Putamen (tissue), 1 donor: Measurements from ENCODE around the gene KDM5A.
"Not testable (repeated sequence)": the region's sequence is repeated elsewhere in the genome, so short reads cannot be mapped to it uniquely, and the experiment has no call there.

Experiments
- DNase-seq: peaks from one replicate; pipeline ENCODE4 v3.0.0-alpha.2; 2016; ENCODE audit warnings: low spot score

Gene KDM5A

DNA sequence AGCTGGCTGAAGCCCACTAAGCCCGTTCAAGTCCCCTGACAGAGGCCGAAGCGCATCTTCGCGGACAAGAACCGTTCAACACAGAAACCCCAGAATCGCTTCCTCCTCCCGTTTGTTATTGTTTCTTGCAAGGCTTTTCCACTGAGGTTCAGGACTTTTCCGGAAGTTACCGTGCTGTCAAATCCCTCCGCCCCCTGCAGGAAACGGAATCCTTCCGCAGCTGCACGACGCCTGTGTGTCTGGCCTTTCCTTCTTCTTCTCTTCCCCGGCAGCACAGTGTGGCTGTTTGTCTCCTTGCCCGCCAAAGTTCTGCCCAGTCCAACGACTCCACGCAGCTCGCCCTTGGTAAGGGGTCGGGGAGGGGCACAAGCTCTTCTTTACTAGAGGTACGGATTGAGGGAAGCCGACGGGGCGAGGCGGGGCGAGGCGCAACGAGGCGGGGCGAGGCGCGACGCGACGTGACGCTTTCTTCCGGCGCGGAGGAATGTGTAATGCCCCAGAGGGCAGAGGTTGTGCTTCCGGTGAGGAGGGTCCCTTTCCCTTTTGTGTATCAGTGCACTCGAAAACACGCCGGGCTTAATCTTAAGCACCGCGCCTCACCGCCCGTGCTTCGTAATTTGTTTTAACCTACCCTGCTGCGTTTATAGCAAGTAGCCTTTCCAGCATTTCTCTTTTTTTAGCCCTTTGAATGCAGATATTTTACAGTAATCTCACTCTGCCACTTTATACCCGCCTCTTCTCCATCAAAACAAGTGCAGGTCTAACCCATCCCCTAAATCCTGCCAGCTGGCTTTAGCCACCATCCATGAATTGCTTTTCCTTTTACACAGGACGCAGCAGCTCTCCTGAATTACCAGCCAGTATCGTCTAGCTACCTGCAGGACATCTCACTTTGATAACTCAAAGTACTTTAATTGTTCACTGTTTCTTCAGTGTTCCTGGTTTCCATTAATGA lies at the start of gene KDM5A:
KDM5A (minus strand) TSS at position 179 of the 955 bp plus-strand sequence. CDS start 229 bp downstream, outside the sequence.
- DNase-seq, result peak; percentile 93

DNA sequence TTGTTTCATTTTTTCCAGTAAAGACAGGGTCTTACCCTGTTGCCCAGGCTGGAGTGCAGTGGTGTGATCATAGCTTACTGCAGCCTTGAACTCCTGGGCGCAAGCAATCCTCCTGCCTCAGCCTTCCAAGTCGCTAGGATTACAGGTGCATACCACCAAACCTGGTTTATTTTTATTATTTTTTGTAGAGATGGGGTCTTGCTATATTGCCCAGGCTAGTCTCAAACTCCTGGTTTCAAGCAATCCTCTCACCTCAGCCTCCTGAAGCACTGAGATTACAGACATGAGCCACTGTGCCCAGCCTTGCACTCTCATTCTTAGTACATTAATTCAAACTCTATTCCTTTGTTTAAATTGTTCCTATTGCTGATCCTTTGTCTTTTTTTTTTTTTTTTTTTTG lies 46.6 kb upstream of the KDM5A start:
- not testable (repeated sequence) for DNase-seq

DNA sequence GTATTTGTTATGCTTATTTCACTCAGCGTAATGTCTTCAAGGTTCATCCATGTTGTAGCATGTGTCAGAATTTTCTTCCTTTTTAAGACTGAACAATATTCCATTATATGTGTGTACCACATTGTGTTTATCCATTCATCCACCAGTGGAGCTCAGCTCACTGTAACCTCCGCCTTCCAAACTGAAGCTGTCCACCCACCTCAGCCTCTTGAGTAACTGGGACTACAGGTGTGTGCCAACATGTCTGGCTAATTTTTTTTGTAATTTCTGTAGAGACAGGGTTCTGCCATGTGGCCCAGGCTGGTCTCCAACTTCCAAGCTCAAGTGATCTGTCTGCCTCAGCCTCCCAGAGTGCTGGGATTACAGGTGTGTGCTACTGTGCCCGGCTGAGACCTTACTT lies 33.4 kb upstream of the KDM5A start:
- DNase-seq, result no peak

DNA sequence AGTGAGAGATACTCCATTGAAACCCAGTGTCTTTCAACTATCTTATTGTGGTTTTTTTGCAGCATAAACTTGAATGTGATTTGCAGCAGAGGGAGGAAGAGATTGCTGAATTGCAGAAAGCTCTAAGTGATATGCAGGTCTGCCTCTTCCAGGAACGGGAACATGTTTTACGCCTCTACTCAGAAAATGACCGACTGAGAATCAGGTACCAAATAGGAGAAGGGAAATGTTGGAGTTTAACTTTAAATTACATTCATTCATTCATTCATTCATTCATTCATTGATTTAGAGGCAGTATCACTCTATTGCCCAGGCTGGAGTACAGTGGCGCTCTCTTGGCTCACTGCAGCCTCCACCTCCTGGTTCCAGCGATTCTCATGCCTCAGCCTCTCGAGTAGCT lies 29.3 kb upstream of the KDM5A start:
- DNase-seq, result no peak

DNA sequence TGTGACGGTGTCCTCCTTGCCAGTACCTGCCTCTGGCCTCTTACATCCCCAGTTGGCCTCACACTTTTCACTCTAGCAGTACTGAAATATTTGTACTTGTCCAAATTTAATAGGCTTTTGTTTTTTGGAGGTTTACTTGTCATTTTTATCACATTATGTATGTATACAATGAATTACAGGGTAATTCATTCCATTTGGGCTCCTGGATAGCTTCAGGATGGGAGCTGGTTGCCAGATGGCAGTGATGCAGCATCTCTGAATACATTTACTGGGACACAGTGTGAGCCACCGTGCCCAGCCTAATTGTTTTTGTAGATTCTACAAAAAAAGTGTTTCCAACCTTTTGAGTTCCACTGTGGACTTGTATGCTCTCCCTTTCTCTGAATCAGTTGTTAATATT lies 25.7 kb upstream of the KDM5A start:
- DNase-seq, result no peak

DNA sequence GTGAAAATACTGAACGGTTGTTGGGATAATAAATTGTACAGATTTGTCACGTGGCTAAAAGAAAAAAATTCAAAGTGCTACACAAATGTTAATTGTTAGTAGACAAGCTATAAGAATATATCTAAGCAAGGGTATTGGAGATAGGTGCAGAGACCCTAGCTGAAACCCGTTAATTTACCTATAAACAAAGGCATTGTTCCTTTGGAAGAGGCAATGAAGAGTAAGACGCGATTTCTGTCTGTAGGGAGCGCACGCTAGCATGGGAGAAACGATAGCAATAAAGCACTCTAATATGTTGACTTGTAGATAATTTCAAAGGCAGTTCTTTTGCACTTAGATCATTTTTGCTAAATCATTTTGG lies 12.9 kb upstream of the KDM5A start:
- no peak for DNase-seq

DNA sequence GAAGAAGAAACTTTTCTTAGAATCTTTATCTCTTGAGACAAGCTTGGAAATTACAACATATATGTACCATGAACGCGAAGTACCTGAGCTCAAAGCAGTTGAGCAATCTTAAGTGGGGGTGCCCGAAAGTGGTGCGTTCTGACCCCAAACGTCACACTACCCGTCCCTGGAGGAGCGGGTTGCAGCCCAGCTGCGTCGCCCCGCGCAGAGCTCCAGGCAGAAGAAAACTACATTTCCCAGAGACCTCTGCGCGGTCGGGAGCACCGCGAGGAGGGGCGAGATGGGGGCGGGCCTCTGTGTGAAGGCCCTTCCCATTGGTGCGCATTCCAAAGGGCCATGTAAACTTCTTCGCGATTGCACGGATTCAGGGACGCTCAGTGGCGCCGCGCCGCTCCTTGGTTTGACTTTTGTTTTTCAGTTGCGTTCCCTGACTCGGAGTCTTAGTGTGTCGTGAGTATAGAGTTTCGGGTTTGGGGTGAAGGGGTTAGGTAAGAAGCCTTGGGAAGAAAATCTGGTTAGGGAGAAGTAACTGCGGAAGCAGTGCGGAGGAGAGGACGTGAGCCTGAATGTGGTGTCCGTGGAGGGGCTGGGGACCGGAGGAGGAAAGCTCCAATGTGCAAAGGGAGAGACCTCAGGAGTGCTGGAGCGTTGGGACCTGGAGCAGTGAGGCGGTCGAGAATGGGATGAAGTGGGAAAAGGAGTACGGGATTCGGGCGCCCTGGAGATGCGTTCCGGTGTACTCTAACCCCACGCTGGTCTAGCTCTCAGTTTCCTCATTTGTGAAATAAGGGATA lies 12.3 kb upstream of the KDM5A start, which contains the start of gene CCDC77:
CCDC77 (plus strand) TSS at position 410 of the 794 bp plus-strand sequence. CDS start 7,740 bp downstream, outside the sequence.
- peak; percentile 96 for DNase-seq

DNA sequence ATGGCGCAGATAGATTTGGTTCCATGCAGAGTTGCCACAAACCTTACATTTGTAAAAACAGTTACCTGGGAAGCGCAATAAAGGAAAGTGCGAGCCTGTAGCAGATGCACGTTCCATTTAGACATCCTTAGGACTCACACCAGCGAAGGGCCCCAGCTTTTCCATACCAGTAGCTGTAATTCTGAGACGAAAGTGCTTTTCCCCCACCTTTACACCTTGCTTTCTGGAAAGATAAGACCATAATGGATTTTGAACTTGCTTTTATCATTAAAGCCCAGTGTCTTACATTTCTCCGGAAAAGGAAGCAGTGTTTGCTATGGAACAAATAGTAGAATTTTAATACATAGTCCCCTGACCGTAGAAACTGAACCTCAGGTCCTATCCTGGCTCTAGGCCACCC lies 11.7 kb upstream of the KDM5A start:
- DNase-seq, result no peak

DNA sequence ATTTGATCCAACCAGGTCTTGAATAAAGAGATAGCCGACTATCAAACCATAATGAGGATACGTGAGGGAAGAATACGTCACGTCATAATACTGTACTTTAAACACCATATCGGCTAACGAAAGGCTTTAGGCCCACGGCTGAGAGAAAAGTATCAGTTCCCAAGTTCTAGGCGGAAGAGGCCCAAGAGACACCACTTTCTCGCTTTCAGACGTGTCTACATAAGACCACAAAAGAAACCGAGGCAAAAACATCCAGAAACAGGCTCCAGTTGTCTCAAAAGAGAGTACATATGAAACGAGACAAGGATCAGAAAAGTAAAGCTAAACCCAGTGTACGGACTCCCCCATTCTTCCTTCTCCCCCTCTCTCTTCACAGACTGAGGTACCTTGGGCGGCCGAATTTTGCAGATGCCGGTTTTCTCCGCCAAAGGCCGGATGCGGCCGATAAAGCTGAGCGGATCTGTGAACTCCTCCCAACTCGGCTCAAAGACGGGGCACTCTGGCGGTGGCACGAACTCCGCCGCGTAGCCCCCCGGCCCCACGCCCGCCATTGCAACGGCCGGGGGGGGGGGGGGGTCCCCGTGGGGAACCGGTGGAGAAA lies 479 bp downstream of the KDM5A start:
- DNase-seq, result peak; percentile 32

DNA sequence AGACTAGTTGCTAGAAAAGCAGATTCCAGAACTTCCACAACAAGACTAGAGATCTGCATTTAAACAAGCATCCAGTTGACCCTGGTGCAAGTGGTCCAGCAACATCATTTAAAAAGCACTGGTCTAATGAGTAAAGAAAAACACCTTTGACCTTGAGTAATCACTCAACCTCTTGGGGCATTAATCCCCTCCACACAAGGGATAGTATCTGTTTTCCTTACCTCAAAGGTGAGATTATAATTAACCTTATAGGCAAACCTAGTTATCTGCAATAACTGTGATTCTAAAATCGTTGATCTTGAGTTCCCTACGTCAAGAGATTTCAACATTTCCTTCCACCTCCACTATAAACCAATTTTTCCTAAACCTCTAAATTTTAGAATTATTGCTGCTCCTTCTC lies 1.1 kb downstream of the KDM5A start:
- no peak for DNase-seq

DNA sequence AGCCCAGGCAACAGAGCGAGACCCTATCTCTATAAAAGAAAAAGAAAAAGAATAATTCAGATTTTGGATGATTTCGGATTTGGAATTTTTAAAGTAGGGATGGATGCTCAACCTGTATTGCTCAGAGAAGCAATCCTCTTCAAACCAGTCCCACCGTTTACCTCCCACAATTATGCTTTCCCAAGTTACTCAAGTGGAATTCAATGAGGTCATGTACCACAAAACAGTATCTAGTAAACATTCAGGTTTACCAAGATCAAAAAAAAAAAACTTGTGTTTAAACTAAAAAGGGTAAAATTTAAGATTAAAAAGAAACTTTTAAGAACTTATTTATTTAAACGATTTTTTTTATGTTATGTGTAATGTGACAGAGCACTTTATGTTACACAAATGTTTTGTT lies 2.5 kb downstream of the KDM5A start:
- DNase-seq, result no peak

DNA sequence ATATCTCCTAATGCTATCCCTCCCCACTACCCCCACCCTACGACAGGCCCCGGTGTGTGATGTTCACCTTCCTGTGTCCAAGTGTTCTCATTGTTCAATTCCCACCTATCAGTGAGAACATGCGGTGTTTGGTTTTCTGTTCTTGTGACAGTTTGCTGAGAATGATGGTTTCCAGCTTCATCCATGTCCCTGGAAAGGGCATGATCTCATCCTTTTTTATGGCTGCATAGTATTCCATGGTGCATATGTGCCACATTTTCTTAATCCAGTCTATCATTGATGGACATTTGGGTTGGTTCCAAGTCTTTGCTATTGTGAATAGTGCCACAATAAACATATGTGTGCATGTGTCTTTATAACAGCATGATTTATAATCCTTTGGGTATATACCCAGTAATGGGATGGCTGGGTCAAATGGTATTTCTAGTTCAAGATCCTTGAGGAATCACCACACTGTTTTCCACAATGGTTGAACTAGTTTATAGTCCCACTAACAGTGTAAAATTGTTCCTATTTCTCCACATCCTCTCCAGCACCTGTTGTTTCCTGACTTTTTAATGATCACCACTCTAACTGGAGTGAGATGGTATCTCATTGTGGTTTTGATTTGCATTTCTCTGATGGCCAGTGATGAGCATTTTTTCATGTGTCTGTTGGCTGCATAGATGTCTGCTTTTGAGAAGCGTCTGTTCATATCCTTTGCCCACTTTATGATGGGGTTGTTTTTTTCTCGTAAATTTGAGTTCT lies 18.2 kb downstream of the KDM5A start:
- DNase-seq, result not testable (repeated sequence)

DNA sequence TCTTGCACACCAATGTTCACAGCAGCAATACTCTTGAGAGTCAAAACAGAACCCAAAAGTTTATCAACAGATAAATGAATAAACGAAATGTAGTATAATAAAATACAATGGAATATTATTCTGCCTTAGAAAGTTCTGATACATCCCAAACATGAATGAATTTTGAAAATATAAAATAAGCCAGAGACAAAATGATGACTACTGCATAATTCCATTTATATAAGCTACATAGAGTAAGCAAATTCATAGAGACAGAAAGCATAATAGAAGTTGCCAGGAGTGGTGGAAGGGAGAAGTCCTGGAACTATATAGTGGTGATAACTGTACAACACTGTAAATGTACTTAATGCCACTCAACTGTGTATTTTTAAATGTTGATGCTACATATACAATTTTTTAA lies 21.1 kb downstream of the KDM5A start:
- DNase-seq, result no peak

DNA sequence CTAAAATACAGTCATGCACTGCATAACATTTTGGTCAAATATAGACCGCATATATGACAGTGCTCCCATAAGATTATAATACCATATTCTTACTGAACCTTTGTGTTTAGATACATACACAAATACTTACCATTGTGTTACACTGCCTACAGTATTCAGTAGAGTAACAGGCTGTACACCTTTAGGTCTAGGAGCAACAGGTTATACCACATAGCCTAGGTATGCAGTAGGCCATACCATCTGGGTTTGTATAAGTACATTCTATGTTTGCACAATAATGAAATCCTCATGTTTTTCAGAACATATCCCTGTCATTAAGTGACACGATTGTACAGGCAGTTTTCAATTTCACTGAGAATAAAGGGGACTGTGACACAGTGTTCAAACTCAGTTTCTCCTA lies 22.3 kb downstream of the KDM5A start:
- DNase-seq, result no peak

DNA sequence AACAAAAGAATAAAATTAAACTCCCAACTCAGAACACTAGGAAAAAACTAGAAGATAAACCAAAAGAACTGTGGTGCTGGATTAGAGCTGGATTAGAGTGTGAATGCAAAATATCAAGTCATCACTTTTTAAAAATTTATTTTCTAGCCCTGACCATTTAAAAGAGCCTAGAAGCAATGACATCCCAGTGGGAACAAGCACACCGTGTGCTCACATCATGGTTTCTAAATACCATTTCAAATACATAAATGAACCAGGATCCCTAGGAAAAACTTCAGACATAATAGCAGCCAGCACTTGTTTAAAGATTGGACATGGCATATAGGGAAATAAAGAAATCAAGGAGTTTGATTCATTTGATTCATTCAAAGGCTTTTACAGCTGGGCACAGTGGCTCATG lies 30.0 kb downstream of the KDM5A start:
- no peak for DNase-seq

DNA sequence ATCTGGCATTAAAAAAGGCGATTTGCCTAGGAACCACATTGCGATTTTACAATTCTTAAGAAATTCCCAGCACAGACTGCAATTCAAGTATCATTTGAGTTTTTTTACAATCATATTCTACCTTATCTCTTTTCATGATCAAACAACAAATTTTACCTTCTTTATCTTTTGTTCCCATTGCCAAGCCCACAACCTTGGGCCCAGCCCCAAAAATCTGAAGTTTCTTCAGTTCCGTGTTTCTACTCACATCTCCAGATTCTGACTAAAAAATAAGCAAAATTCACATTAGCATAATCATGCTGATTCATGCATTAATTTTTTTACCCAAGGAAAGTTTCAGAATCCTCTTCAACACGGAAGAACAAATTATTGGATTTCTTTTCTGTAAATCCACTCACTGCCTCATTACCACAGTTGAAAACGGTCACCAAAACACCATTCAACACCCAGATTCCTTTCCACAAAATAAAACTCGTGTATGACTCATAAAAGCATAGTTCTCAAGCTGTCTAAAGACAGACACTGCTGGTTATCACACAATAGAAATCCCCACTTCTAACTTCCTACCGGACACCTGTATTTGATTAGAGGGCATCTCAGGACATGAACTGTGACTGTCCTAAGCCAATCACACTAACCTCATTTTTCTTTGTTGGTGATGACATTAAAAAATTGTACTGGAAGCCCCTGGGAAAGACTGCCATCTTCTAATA lies 32.7 kb downstream of the KDM5A start:
- DNase-seq, result no peak

DNA sequence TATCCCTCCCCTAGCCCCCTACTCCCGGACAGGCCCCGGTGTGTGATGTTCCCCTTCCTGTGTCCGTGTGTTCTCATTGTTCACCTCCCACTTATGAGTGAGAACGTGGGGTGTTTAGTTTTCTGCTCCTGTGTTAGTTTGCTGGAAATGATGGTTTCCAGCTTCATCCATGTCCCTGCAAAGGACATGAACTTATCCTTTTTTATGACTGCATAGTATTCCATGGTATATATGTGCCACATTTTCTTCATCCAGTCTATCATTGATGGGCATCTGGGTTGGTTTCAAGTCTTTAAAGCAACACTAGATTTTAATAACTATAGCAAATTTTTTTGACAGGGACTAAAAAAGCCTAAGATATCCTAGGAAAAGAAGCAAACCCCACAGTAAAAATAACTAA lies 37.9 kb downstream of the KDM5A start:
- DNase-seq, result not testable (repeated sequence)

DNA sequence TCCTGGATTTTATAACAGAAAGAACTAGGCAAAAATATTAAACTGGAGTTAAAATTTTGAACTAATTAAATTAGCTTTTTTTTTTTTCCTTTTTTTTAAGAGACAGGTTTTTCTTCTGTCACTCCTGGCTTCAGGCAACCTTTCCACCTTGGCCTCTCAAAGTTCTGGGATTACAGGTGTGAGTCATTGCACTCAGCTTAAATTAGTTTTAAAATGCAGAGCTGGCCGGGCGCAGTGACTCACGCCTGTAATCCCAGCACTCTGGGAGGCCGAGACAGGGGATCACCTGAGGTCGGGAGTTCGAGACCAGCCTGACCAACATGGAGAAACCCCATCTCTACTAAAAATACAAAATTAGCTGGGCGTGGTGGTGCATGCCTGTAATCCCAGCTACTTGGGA lies 39.5 kb downstream of the KDM5A start:
- not testable (repeated sequence) for DNase-seq

DNA sequence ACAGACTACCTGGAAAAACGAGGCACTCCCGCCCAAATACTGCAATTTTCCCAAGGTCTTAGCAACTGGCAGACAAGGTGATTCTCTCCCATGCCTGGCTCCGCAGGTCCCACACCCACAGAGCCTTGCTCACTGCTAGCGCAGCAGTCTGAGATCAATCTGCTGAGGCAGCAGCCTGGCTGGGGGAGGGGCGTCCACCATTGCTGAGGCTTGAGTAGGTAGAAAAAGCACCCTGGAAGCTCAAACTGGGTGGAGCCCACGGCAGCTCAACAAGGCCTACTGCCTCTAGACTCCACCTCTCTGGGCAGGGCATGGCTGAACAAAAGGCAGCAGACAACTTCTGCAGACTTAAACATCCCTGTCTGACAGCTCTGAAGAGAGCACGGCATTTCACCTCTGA lies 46.1 kb downstream of the KDM5A start:
- not testable (repeated sequence) for DNase-seq

DNA sequence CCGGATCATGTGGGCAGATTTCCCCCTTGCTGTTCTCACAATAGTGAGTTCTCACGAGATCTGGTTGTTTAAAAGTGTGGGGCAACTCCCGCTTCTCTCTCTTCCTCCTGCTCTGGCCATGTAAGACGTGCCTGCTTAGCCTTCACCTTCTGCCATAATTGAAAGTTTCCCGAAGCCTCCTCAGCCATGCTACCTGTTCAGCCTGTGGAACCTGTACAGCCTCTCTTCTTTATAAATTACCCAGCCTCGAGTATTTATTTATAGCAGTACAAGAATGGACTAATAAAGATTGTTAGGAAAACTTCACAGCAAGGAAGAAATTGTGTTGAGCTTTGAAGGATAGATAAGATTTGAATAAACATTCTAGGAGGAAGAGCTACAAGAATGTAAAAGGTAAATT lies 52.1 kb downstream of the KDM5A start:
- DNase-seq, result no peak

DNA sequence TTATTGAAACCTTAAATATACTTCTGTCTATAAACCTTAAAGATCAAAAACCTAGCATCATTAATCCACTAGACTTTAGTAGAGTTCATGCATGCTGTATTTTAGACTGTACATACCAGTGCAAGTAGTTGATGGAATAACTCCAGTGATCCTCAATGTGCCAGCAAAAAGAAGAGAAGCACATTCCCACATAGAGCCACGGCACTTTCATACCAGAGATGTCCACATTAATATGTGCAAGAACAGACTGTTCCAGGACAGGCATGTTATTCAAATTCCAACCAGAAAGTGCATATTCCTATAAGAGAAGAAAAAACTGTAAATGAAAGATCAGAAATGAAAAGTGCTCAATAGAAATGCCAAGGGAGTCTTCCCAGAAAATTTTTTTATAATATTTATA lies 55.0 kb downstream of the KDM5A start:
- DNase-seq, result no peak
